Upper lobe of left lung (tissue), 4 donors: ENCODE data around the gene MAN1C1.

ENCODE experiments used
- EP300 ChIP-seq, 4 donors: sonication (generic); formaldehyde crosslinking; IDR thresholded peaks; one replicate each; pipeline ENCODE4 v1.5.1; 2017; ENCODE audit warnings: antibody characterized with exemption in 4 of 4, control low read depth in 2 of 4
- POLR2A ChIP-seq, 4 donors: fragments of 450-650 bp; IDR thresholded peaks; one replicate each; pipeline ENCODE4 v1.5.1; 2016 to 2017; ENCODE audit warnings: antibody characterized with exemption in 4 of 4, mild to moderate bottlenecking in 2 of 4
- TF ChIP-seq, protein P1 (sequence below), 6 experiments: fragments of 450-650 bp in 4 of 6; fragments of 200-600 bp in 2 of 6; sonication (generic) in 2 of 6; IDR thresholded peaks; one replicate each; pipeline ENCODE4 v1.5.1; 2016 to 2019; ENCODE audit warnings: antibody characterized with exemption in 6 of 6

DNA sequence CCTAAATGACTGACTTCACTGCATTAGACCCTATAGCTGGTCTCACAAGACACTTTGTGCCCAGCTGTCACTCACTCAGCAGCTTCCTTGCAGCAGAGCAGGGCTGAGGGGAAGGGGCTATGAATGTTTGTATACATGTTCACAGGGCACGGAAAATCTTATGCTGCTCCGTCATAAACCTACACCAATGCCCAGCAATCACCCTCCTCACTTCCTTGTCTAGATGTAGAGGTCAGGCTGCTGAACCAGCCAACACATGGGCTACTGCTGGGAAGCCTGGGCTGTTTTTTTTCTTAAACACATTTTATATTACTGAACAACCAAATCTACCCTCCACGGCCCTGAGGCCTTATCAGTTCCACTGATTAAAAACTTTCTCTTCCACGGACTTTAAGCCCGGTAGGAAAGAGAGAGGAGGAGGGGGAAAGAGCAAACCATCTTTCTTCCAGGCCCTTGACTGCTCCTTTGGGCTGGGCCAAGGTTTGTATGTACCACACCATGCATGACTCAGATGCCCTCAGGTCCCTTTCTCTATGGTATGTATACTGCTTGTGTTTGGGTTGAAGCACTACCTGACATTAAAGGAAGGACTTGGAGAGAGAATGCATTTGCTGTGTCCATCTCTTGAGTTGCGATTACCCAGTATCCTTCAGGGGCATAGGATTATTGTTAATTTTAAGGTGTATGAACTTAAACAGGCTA, 215.9 kb downstream of the MAN1C1 start:
- TF ChIP-seq EP300 (IDR thresholded peaks at IDR 0.05) (no peak), POLR2A (IDR thresholded peaks at IDR 0.05) (no peak)
- TF ChIP-seq, protein P1, sequence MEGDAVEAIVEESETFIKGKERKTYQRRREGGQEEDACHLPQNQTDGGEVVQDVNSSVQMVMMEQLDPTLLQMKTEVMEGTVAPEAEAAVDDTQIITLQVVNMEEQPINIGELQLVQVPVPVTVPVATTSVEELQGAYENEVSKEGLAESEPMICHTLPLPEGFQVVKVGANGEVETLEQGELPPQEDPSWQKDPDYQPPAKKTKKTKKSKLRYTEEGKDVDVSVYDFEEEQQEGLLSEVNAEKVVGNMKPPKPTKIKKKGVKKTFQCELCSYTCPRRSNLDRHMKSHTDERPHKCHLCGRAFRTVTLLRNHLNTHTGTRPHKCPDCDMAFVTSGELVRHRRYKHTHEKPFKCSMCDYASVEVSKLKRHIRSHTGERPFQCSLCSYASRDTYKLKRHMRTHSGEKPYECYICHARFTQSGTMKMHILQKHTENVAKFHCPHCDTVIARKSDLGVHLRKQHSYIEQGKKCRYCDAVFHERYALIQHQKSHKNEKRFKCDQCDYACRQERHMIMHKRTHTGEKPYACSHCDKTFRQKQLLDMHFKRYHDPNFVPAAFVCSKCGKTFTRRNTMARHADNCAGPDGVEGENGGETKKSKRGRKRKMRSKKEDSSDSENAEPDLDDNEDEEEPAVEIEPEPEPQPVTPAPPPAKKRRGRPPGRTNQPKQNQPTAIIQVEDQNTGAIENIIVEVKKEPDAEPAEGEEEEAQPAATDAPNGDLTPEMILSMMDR (IDR thresholded peaks at IDR 0.05) = no peak
